ENCODE data around the gene NR6A1.

The NR6A1 gene

DNA sequence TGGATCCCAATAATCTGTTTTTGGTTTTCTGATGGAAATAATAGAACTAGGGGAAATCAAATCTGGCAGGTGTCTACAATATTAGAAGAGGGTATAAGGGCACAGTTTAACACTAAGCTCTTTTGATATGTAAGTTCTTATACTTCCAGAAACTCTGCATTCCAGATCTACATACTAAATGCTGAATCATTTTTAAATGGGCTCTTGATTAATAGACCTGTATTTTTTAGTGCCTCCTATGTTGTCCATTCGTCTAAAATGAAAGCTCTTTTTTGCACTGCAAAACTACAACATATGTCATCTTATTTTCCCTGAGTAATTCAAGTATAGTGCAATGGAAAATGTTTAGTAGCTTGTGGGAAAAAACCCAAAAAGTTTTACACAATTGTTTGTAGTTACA lies 44.2 kb downstream of the NR6A1 start:
- TF ChIP-seq, protein P1, sequence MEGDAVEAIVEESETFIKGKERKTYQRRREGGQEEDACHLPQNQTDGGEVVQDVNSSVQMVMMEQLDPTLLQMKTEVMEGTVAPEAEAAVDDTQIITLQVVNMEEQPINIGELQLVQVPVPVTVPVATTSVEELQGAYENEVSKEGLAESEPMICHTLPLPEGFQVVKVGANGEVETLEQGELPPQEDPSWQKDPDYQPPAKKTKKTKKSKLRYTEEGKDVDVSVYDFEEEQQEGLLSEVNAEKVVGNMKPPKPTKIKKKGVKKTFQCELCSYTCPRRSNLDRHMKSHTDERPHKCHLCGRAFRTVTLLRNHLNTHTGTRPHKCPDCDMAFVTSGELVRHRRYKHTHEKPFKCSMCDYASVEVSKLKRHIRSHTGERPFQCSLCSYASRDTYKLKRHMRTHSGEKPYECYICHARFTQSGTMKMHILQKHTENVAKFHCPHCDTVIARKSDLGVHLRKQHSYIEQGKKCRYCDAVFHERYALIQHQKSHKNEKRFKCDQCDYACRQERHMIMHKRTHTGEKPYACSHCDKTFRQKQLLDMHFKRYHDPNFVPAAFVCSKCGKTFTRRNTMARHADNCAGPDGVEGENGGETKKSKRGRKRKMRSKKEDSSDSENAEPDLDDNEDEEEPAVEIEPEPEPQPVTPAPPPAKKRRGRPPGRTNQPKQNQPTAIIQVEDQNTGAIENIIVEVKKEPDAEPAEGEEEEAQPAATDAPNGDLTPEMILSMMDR (conservative IDR thresholded peaks at IDR 0.05; ENCODE audit: low read length): no peak
- no peak for TF ChIP-seq EZH2phosphoT487 (IDR thresholded peaks at IDR 0.05; ENCODE audit: borderline replicate concordance)
- no peaks in the 10 kb centered on the region for H3K79me2 ChIP-seq (ENCODE audit: insufficient read depth, low read length)

GRCh38 chr9:124725068-124725452 lies 46.1 kb downstream of the NR6A1 start:
- H3K9ac ChIP-seq (ENCODE audit: low read depth, low read length, poor library complexity, severe bottlenecking): no peak overlapping the region
- H3K9me3 ChIP-seq (ENCODE audit: insufficient read depth, low read depth, low read length): no peaks in the 10 kb centered on the region
- no peak overlapping the region for H2AFZ ChIP-seq (ENCODE audit: low read length)
- H3K4me2 ChIP-seq (ENCODE audit: low read depth, low read length, poor library complexity, severe bottlenecking): no peak overlapping the region
- no peaks in the 10 kb centered on the region for H3F3A ChIP-seq (ENCODE audit: low read depth)
- H3K4me3 ChIP-seq (ENCODE audit: low read length, poor library complexity, severe bottlenecking): no peak overlapping the region
- no peaks in the 10 kb centered on the region for H3K9me2 ChIP-seq (replicated peaks; ENCODE audit: low read depth, low read length)
- no peaks in the 10 kb centered on the region for H4K20me1 ChIP-seq (ENCODE audit: insufficient read depth, low read length, poor library complexity, severe bottlenecking)
- TF ChIP-seq, protein P1 (conservative IDR thresholded peaks at IDR 0.05; ENCODE audit: low read length): no peak
- TF ChIP-seq EZH2phosphoT487 (IDR thresholded peaks at IDR 0.05; ENCODE audit: borderline replicate concordance): no peak
- H3K79me2 ChIP-seq (ENCODE audit: insufficient read depth, low read length): no peaks in the 10 kb centered on the region
- no peaks in the 10 kb centered on the region for H3K36me3 ChIP-seq (ENCODE audit: insufficient read depth, low read length)
- H3K4me1 ChIP-seq (ENCODE audit: insufficient read depth, low read length, poor library complexity, severe bottlenecking): no peaks in the 10 kb centered on the region
- no peaks in the 10 kb centered on the region for H3K27me3 ChIP-seq (ENCODE audit: insufficient read depth, low read length, poor library complexity, severe bottlenecking)

More for the DNA sequence above, 44.2 kb downstream of the NR6A1 start:
- Histone ChIP-seq H3K9ac (ENCODE audit: low read depth, low read length, poor library complexity, severe bottlenecking) (no peak overlapping the region), H3K4me3 (ENCODE audit: low read length, poor library complexity, severe bottlenecking) (no peak overlapping the region), H3K4me2 (ENCODE audit: low read depth, low read length, poor library complexity, severe bottlenecking) (no peak overlapping the region), H3K36me3 (ENCODE audit: insufficient read depth, low read length) (no peaks in the 10 kb centered on the region), H3F3A (ENCODE audit: low read depth) (no peaks in the 10 kb centered on the region), H3K9me2 (replicated peaks; ENCODE audit: low read depth, low read length) (no peaks in the 10 kb centered on the region), H3K27me3 (ENCODE audit: insufficient read depth, low read length, poor library complexity, severe bottlenecking) (no peaks in the 10 kb centered on the region), H4K20me1 (ENCODE audit: insufficient read depth, low read length, poor library complexity, severe bottlenecking) (no peaks in the 10 kb centered on the region), H3K9me3 (ENCODE audit: insufficient read depth, low read depth, low read length) (no peaks in the 10 kb centered on the region), H2AFZ (ENCODE audit: low read length) (no peak overlapping the region), H3K4me1 (ENCODE audit: insufficient read depth, low read length, poor library complexity, severe bottlenecking) (no peaks in the 10 kb centered on the region)

GRCh38 chr9:124724415-124725067 lies 46.6 kb downstream of the NR6A1 start:
- H3K4me2 ChIP-seq (ENCODE audit: low read depth, low read length, poor library complexity, severe bottlenecking): no peak overlapping the region
- H3K4me3 ChIP-seq (ENCODE audit: low read length, poor library complexity, severe bottlenecking): no peak overlapping the region
- no peaks in the 10 kb centered on the region for H3K9me2 ChIP-seq (replicated peaks; ENCODE audit: low read depth, low read length)
- no peaks in the 10 kb centered on the region for H3K27me3 ChIP-seq (ENCODE audit: insufficient read depth, low read length, poor library complexity, severe bottlenecking)
- no peaks in the 10 kb centered on the region for H3K9me3 ChIP-seq (ENCODE audit: insufficient read depth, low read depth, low read length)
- no peaks in the 10 kb centered on the region for H3K79me2 ChIP-seq (ENCODE audit: insufficient read depth, low read length)
- no peak for TF ChIP-seq EZH2phosphoT487 (IDR thresholded peaks at IDR 0.05; ENCODE audit: borderline replicate concordance)
- TF ChIP-seq, protein P1 (conservative IDR thresholded peaks at IDR 0.05; ENCODE audit: low read length): no peak
- H3K36me3 ChIP-seq (ENCODE audit: insufficient read depth, low read length): no peaks in the 10 kb centered on the region
- H3K9ac ChIP-seq (ENCODE audit: low read depth, low read length, poor library complexity, severe bottlenecking): no peak overlapping the region
- no peaks in the 10 kb centered on the region for H3F3A ChIP-seq (ENCODE audit: low read depth)
- no peak overlapping the region for H2AFZ ChIP-seq (ENCODE audit: low read length)
- no peaks in the 10 kb centered on the region for H4K20me1 ChIP-seq (ENCODE audit: insufficient read depth, low read length, poor library complexity, severe bottlenecking)
- no peaks in the 10 kb centered on the region for H3K4me1 ChIP-seq (ENCODE audit: insufficient read depth, low read length, poor library complexity, severe bottlenecking)

Data from Loucy (cell line).